ENCODE results near the gene TOP1.

DNA sequence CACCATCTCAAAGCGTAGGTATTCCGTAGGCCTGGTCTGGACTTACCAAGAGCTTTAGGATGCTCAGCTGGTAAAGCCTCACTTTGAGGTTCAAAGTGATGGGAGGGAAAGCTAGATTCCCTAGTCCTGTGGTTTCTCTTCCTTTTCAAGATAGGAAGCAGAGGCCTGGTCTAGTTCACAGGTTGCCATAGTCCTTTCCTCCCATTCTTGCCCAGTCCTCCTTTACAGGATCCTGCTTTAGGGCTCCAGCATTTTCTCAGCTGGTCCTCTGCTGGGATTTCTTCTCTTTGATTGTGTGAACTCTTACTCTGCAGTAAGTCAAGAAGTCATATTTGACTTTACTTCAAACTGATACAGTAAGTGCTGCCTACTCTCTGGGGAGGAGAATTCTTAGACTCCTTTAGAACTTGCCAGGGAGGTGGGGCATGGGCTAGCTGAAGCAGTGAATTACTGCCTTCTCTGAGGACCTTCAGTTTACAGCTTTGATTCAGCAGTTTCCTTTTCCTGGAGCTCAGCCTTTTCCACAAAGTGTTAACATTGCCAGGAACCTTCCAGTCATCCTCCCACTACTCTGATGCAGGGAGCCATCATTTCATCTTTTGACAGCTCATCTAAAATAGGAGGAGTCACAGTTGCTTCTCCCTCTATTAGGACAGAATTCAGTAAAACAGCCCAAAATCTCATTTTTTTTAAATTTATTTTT is 65.9 kb downstream of the TOP1 start:
- TF ChIP-seq TAF1 (IDR thresholded peaks at IDR 0.05; ENCODE audit: borderline replicate concordance, low read depth, low read length) (no peak), RAD21 (IDR thresholded peaks at IDR 0.05; ENCODE audit: low read length) (no peak)
